ENCODE data around the gene FATE1.

Gene FATE1

GRCh38 chrX:151736685-151737084, 20.9 kb downstream of the FATE1 start:
- TF ChIP-seq CTCF (IDR thresholded peaks at IDR 0.05; ENCODE audit: unreplicated experiment in 3 of 3) = no peak
- Mint-ChIP-seq H3K9me3 (peaks cover 23% of the 10 kb centered on the region), H3K4me1 (no peaks in the 10 kb centered on the region), H3K27ac (no peak overlapping the region), H3K4me3 (no peak overlapping the region), H3K36me3 (ENCODE audit: low read depth) (no peaks in the 10 kb centered on the region), H3K27me3 (ENCODE audit: low read depth) (peaks cover 10% of the 10 kb centered on the region)

DNA sequence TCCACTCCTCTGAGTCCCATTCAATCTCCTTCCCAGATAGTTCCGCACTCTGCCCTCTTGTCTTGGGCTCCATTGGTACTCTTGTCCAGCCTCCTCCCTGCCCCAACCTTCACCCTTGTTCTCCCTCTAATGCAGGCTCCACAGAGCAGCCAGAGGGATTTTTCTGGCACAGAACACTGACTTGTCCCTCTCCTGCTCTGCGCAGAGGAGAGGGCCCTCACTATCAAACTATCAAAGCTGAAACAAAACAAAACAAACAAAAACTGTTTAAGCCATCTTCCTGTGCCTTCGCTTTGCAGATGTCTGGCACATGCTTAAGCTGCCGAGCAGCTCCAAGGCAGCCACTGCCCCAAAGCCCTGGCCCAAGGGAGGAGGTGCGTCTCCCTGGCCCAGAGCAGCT, 21.7 kb downstream of the FATE1 start:
- no peak overlapping the region for H3K27ac Mint-ChIP-seq
- no peak overlapping the region for H3K4me3 Mint-ChIP-seq
- H3K9me3 Mint-ChIP-seq = peaks cover 26% of the 10 kb centered on the region
- TF ChIP-seq CTCF (IDR thresholded peaks at IDR 0.05; ENCODE audit: unreplicated experiment in 3 of 3) = no peak
- H3K36me3 Mint-ChIP-seq (ENCODE audit: low read depth) = no peaks in the 10 kb centered on the region
- no peaks in the 10 kb centered on the region for H3K4me1 Mint-ChIP-seq
- H3K27me3 Mint-ChIP-seq (ENCODE audit: low read depth) = peaks cover 5% of the 10 kb centered on the region

- H3K36me3 Mint-ChIP-seq (ENCODE audit: low read depth) = no peaks in the 10 kb centered on the region
- H3K27me3 Mint-ChIP-seq (ENCODE audit: low read depth) = peaks cover 5% of the 10 kb centered on the region
- no peak overlapping the region for H3K4me3 Mint-ChIP-seq
- no peak for TF ChIP-seq CTCF (IDR thresholded peaks at IDR 0.05; ENCODE audit: unreplicated experiment in 3 of 3)
- H3K9me3 Mint-ChIP-seq = peaks cover 26% of the 10 kb centered on the region
- H3K27ac Mint-ChIP-seq = no peak overlapping the region
- H3K4me1 Mint-ChIP-seq = no peaks in the 10 kb centered on the region
Observed at GRCh38 chrX:151738751-151739150, 22.9 kb downstream of the FATE1 start.

DNA sequence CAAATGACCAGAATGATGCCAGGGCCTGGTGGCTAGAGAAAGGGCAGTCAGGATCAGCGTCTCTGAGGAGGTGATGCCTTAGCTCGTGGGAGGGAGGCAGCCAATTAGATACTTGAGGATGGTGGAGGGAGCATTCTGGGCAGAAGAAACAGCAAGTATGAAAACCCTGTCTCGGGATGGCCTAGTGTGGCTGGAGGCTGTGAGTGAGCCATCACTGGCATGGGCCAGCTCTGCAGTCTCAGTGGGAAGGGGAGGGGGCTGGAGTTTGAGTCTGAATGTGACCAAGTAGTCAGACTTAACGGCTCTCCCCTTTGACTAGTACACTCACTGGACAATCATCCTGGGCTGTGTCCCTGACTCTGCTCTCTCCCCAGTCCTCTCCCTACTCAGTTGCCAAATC, 25.8 kb downstream of the FATE1 start:
- TF ChIP-seq CTCF (IDR thresholded peaks at IDR 0.05; ENCODE audit: unreplicated experiment in 3 of 3) = no peak
- Mint-ChIP-seq H3K27ac (no peak overlapping the region), H3K4me1 (no peaks in the 10 kb centered on the region), H3K9me3 (peaks cover 14% of the 10 kb centered on the region), H3K4me3 (no peak overlapping the region), H3K27me3 (ENCODE audit: low read depth) (peaks cover 5% of the 10 kb centered on the region), H3K36me3 (ENCODE audit: low read depth) (no peaks in the 10 kb centered on the region)

DNA sequence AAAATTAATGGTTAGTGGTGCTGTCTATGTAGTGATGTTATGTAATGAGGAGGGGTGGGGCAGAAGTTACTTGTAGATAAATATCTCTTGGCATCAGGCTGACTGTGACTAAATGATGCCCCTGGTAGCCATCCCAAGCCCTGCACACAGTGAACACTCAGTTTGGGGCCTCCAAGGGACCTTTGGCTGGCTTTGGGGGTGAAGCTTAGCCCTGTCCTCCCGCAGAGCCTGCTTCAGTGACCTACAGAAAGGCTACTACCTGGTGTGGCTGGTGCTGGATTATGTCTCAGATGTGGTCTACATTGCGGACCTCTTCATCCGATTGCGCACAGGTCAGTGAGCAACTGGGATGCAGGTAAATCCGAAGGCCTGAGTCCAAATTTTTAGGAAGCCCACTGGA, 26.5 kb downstream of the FATE1 start:
- H3K4me1 Mint-ChIP-seq = no peaks in the 10 kb centered on the region
- no peak overlapping the region for H3K4me3 Mint-ChIP-seq
- no peak overlapping the region for H3K27ac Mint-ChIP-seq
- peaks cover 14% of the 10 kb centered on the region for H3K9me3 Mint-ChIP-seq
- TF ChIP-seq CTCF (IDR thresholded peaks at IDR 0.05; ENCODE audit: unreplicated experiment in 3 of 3) = no peak
- peaks cover 2% of the 10 kb centered on the region for H3K27me3 Mint-ChIP-seq (ENCODE audit: low read depth)
- H3K36me3 Mint-ChIP-seq (ENCODE audit: low read depth) = no peaks in the 10 kb centered on the region

- no peak overlapping the region for H3K4me3 Mint-ChIP-seq
- H3K4me1 Mint-ChIP-seq = peaks cover under 1% of the 10 kb centered on the region
- H3K27ac Mint-ChIP-seq = no peak overlapping the region
- TF ChIP-seq CTCF (IDR thresholded peaks at IDR 0.05; ENCODE audit: unreplicated experiment in 3 of 3) = no peak
- H3K36me3 Mint-ChIP-seq (ENCODE audit: low read depth) = no peaks in the 10 kb centered on the region
- no peaks in the 10 kb centered on the region for H3K27me3 Mint-ChIP-seq (ENCODE audit: low read depth)
- peaks cover 14% of the 10 kb centered on the region for H3K9me3 Mint-ChIP-seq
Observed at GRCh38 chrX:151743651-151744470, 28.0 kb downstream of the FATE1 start.

Data from nephron (organoid).